H1 (cell line): ENCODE results near the gene NT5C. TPM values are rescaled to one million over a fixed set of nuclear protein-coding genes. Genes with fewer than 3 reads are reported as not detected.

ENCODE experiments used
- CTCF ChIA-PET: fragments of 300-600 bp; sonication (Branson Sonifier 250); formaldehyde crosslinking; loops from one replicate; lab custom pipeline; 2021; ENCODE audit not compliant: partially characterized antibody; lab: Charles Lee
- POLR2A ChIA-PET: fragments of 300-600 bp; sonication (Branson Sonifier 250); formaldehyde crosslinking; loops from one replicate; lab custom pipeline; 2021; ENCODE audit warnings: inconsistent platforms; ENCODE audit not compliant: partially characterized antibody; lab: Charles Lee
- DNase-seq, 2 experiments: peaks; one replicate each; pipeline versions ENCODE4 v3.0.0 to v3.0.0-alpha.2; 2010 to 2022; ENCODE audit warnings: low spot score in 2 of 2, low read depth in 1 of 2, mixed read lengths in 1 of 2
- FAIRE-seq: peaks from 2 replicates; lab custom pipeline; 2011; peaks lifted over from hg19 to GRCh38; lab: Jason Lieb, UNC
- H2AFZ ChIP-seq: 2 replicates; pipeline ENCODE4 v1.8.1; 2012; ENCODE audit warnings: low read length, inconsistent platforms
- H2AK5ac ChIP-seq: 2 replicates; pipeline ENCODE4 v1.6.1; 2013; ENCODE audit warnings: low read depth, low read length
- H2BK120ac ChIP-seq: replicated peaks from 2 replicates; pipeline ENCODE3; 2013; ENCODE audit warnings: low read depth, low read length, inconsistent platforms
- H2BK12ac ChIP-seq: 2 replicates; pipeline ENCODE4 v1.6.1; 2013; ENCODE audit warnings: low read depth, low read length
- H2BK15ac ChIP-seq: 2 replicates; pipeline ENCODE4 v1.6.1; 2013; ENCODE audit warnings: low read length
- H2BK20ac ChIP-seq: 2 replicates; pipeline ENCODE4 v1.6.1; 2013; ENCODE audit warnings: low read length
- H2BK5ac ChIP-seq: 2 replicates; pipeline ENCODE4 v1.6.1; 2013; ENCODE audit warnings: low read depth, low read length
- H3K14ac ChIP-seq: 2 replicates; pipeline ENCODE4 v1.6.1; 2013; ENCODE audit warnings: inconsistent platforms; ENCODE audit not compliant: insufficient read length
- H3K18ac ChIP-seq: 2 replicates; pipeline ENCODE4 v1.6.1; 2013; ENCODE audit warnings: low read length; ENCODE audit errors: extremely low read depth
- H3K23ac ChIP-seq: 2 replicates; pipeline ENCODE4 v1.6.1; 2013; ENCODE audit warnings: inconsistent platforms; ENCODE audit not compliant: insufficient read length
- H3K23me2 ChIP-seq: 2 replicates; pipeline ENCODE4 v1.6.1; 2013; ENCODE audit warnings: low read depth, low read length
- H3K27ac ChIP-seq: 2 replicates; pipeline ENCODE4 v1.6.1; 2011; ENCODE audit warnings: low read depth, low read length, inconsistent platforms
- H3K27me3 ChIP-seq, 4 experiments: replicated peaks in 1 of 4; 1 replicate in 1 of 4; 2 replicates in 3 of 4; pipeline versions ENCODE4 v1.6.1 to v1.8.1; 2011 to 2013; ENCODE audit warnings: low read length in 3 of 4, mild to moderate bottlenecking in 3 of 4, inconsistent platforms in 2 of 4, mixed read lengths in 2 of 4, moderate library complexity in 1 of 4; ENCODE audit not compliant: control insufficient read depth in 3 of 4, insufficient read depth in 3 of 4; ENCODE audit errors: extremely low read depth in 1 of 4
- H3K36me3 ChIP-seq, 4 experiments: 2 replicates each; pipeline versions ENCODE4 v1.6.1 to v1.8.1; 2011 to 2013; ENCODE audit warnings: mild to moderate bottlenecking in 4 of 4, low read length in 3 of 4, moderate library complexity in 2 of 4, control low read depth in 1 of 4, inconsistent platforms in 1 of 4; ENCODE audit not compliant: insufficient read depth in 4 of 4, control insufficient read depth in 2 of 4
- H3K4ac ChIP-seq: replicated peaks from 2 replicates; pipeline ENCODE3; 2013; ENCODE audit warnings: low read length, low read depth, mixed read lengths, inconsistent platforms; ENCODE audit not compliant: insufficient read length
- H3K4me1 ChIP-seq, 4 experiments: replicated peaks in 1 of 4; 1 replicate in 1 of 4; 2 replicates in 3 of 4; pipeline versions ENCODE4 v1.6.1 to v1.8.1; 2011 to 2013; ENCODE audit warnings: low read length in 3 of 4, inconsistent platforms in 2 of 4, mixed read lengths in 1 of 4; ENCODE audit not compliant: insufficient read depth in 4 of 4, control insufficient read depth in 3 of 4
- H3K4me2 ChIP-seq, 2 experiments: 2 replicates each; pipeline versions ENCODE4 v1.6.1 to v1.8.1; 2011 to 2013; ENCODE audit warnings: low read depth in 2 of 2, low read length in 2 of 2, control low read depth in 1 of 2, inconsistent platforms in 1 of 2, mild to moderate bottlenecking in 1 of 2; ENCODE audit not compliant: insufficient read depth in 1 of 2
- H3K4me3 ChIP-seq, 4 experiments: fragments of 200-600, 300-600 bp in 1 of 4; sonication (generic), shearing (Covaris generic), sonication (Bioruptor Twin) in 1 of 4; 2 replicates each; pipeline versions ENCODE4 v1.5.1 to v1.8.1; 2011 to 2016; ENCODE audit warnings: low read length in 4 of 4, low read depth in 3 of 4, control low read depth in 2 of 4, inconsistent platforms in 2 of 4, mild to moderate bottlenecking in 2 of 4, mixed read lengths in 1 of 4, moderate library complexity in 1 of 4; ENCODE audit not compliant: insufficient read depth in 2 of 4; ENCODE audit errors: extremely low read depth in 1 of 4
- H3K56ac ChIP-seq: replicated peaks from 2 replicates; pipeline ENCODE3; 2013; ENCODE audit warnings: low read depth, mild to moderate bottlenecking, mixed read lengths, low read length, inconsistent platforms; ENCODE audit not compliant: insufficient read length
- H3K79me1 ChIP-seq: 2 replicates; pipeline ENCODE4 v1.6.1; 2013; ENCODE audit warnings: low read depth, low read length, control low read depth
- H3K79me2 ChIP-seq, 2 experiments: 2 replicates each; pipeline versions ENCODE4 v1.6.1 to v1.8.1; 2012 to 2013; ENCODE audit warnings: low read length in 2 of 2, mild to moderate bottlenecking in 2 of 2, inconsistent platforms in 1 of 2; ENCODE audit not compliant: insufficient read depth in 2 of 2, control insufficient read depth in 1 of 2
- H3K9ac ChIP-seq, 4 experiments: replicated peaks in 1 of 4; 1 replicate in 1 of 4; 2 replicates in 3 of 4; pipeline versions ENCODE4 v1.6.1 to v1.8.1; 2011 to 2013; ENCODE audit warnings: low read depth in 3 of 4, low read length in 3 of 4, control low read depth in 2 of 4, mild to moderate bottlenecking in 2 of 4, moderate library complexity in 2 of 4, inconsistent platforms in 1 of 4; ENCODE audit errors: extremely low read depth in 1 of 4
- H3K9me3 ChIP-seq, 2 experiments: 2 replicates each; pipeline versions ENCODE4 v1.6.1 to v1.8.1; 2012 to 2013; ENCODE audit warnings: mild to moderate bottlenecking in 2 of 2, moderate library complexity in 2 of 2, control low read depth in 1 of 2, inconsistent platforms in 1 of 2, low read depth in 1 of 2, low read length in 1 of 2, mixed read lengths in 1 of 2; ENCODE audit not compliant: insufficient read depth in 2 of 2
- H4K20me1 ChIP-seq, 2 experiments: replicated peaks in 1 of 2; 2 replicates each; pipeline versions ENCODE3 to v1.8.1; 2011 to 2013; ENCODE audit warnings: inconsistent platforms in 2 of 2, low read length in 2 of 2, mild to moderate bottlenecking in 1 of 2; ENCODE audit not compliant: insufficient read depth in 2 of 2, control insufficient read depth in 1 of 2
- H4K5ac ChIP-seq: 2 replicates; pipeline ENCODE4 v1.6.1; 2013; ENCODE audit warnings: low read length, low read depth, mixed read lengths, inconsistent platforms; ENCODE audit not compliant: insufficient read length
- H4K8ac ChIP-seq: 2 replicates; pipeline ENCODE4 v1.8.0; 2013; ENCODE audit warnings: mild to moderate bottlenecking, moderate library complexity, low read length, inconsistent platforms; ENCODE audit not compliant: insufficient read depth; ENCODE audit errors: extremely low read depth
- H4K91ac ChIP-seq: replicated peaks from 2 replicates; pipeline ENCODE3; 2013; ENCODE audit warnings: low read length, mixed read lengths, inconsistent platforms; ENCODE audit not compliant: insufficient read length
- CHD1 ChIP-seq: IDR thresholded peaks from 2 replicates; pipeline ENCODE4 v1.6.1; 2012; ENCODE audit warnings: low read depth, low read length, improper control_type of control experiment
- POLR2A ChIP-seq, 2 experiments: IDR thresholded peaks; 1 replicate in 1 of 2; 2 replicates in 1 of 2; pipeline ENCODE4 v1.6.1; 2011; ENCODE audit warnings: low read depth in 2 of 2, low read length in 2 of 2, mild to moderate bottlenecking in 2 of 2; ENCODE audit errors: control extremely low read depth in 1 of 2
- POLR2AphosphoS5 ChIP-seq: IDR thresholded peaks from 2 replicates; pipeline ENCODE4 v1.6.1; 2011; ENCODE audit warnings: low read depth, low read length
- SIRT6 ChIP-seq: IDR thresholded peaks from one replicate; pipeline ENCODE4 v1.7.1; 2012; ENCODE audit warnings: low read length, inconsistent platforms
- TBP ChIP-seq: IDR thresholded peaks from 2 replicates; pipeline ENCODE4 v1.6.1; 2011; ENCODE audit warnings: low read depth, low read length, improper control_type of control experiment
- WGBS, 2 experiments: shearing (Covaris generic) in 1 of 2; methylation state at CpG; one replicate each; pipeline versions ENCODE4 v1.1.6 to v1.1.7; 2013 to 2015; ENCODE audit warnings: low lambda C conversion rate in 2 of 2, mixed read lengths in 2 of 2, inconsistent platforms in 1 of 2, low coverage in 1 of 2, missing lambda C conversion rate in 1 of 2; ENCODE audit not compliant: insufficient replicate concordance in 2 of 2, insufficient coverage in 1 of 2, insufficient read length in 1 of 2; ENCODE audit errors: extremely low coverage in 1 of 2, missing lambda C conversion rate in 1 of 2; 5-methylcytosine and 5-hydroxymethylcytosine counted together
- polyA plus RNA-seq, 7 experiments: library from polyadenylated mRNA; depleted of rRNA in 3 of 7; stranded (reverse) in 5 of 7; unstranded in 2 of 7; fragments of >200 nt in 5 of 7; fragments of 200-250 nt in 2 of 7; gene quantifications; 1 replicate in 5 of 7; 2 replicates in 1 of 7; 4 replicates in 1 of 7; pipeline versions ENCODE4 v1.2.1 to v1.2.3, GENCODE V29; 2011 to 2013; ENCODE audit warnings: missing spikeins in 2 of 7, mixed read lengths in 2 of 7
- total RNA-seq: library from RNA; stranded (reverse); fragmentation: NEBNext Ultra II Directional; extraction: Animal tissue kit (Norgen Biotek cat#: 25700); gene quantifications from 2 replicates; pipeline ENCODE4 v1.2.1, GENCODE V29; 2021

Gene NT5C
- total and polyA plus RNA-seq, 2 of the 8 experiments (the other 6 are each of a cell fraction or from before 2014, with no cell fraction given) = 52.1 to 66.4 TPM

DNA sequence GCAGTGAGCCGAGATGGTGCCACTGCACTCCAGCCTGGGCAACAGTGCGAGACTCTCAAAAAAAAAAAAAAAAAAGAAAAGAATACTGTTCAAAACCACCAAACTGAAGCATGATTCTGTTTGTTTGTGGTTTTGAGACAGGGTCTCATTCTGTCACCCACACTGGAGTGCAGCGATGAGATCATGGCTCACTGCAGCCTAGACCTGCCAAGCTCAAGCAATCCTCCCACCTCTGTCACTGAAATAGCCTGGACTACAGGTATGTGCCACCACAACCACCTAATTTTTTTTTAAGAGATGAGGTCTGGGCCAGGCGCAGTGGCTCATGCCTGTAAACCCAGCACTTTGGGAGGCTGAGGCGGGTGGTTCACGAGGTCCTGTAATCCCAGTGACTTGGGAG, 46.9 kb upstream of the NT5C start:
- H2AFZ ChIP-seq = no peak overlapping the region
- no peak overlapping the region for H3K4me2 ChIP-seq
- H3K18ac ChIP-seq = no peak overlapping the region
- TF ChIP-seq CHD1 (no peak), TBP (no peak), SIRT6 (no peak), POLR2AphosphoS5 (peak; percentile 55; the same call in 1 of the 2 replicates), POLR2A (IDR thresholded peaks at IDR 0.05; ENCODE audit: control extremely low read depth in 1 of 2, low read depth in 2 of 2, low read length in 2 of 2) (0 out of 3 replicates have a peak, but pooled peaks of 1 of the 2 experiments have one; percentile 23)
- TF ChIP-seq, all 59 proteins: peak for 2
- no peak overlapping the region for H4K5ac ChIP-seq
- no peaks in the 10 kb centered on the region; the same call in 1 of the 2 replicates for H3K79me1 ChIP-seq
- peaks cover 18 to 73% (median 38%) of the 10 kb centered on the region in 4 experiments; a peak in 7 of 8 replicates for H3K36me3 ChIP-seq
- no peak overlapping the region for H2BK5ac ChIP-seq
- ChIA-PET POLR2A (interaction anchor here (0.6 to 14.7 kb wide), 9 partner anchors 8 to 222 kb away, joined by 3 to 213 read pairs (median 4); partner anchors contain the start of gene JPT1), CTCF (interaction anchor here (0.6 to 0.7 kb wide), 2 partner anchors 61 to 97 kb away, joined by 4 read pairs; no protein-coding TSS in a partner anchor)
- H2BK120ac ChIP-seq = no peak overlapping the region
- FAIRE-seq (no peak), DNase-seq (no peak)
- no peak overlapping the region for H4K8ac ChIP-seq
- no peak overlapping the region for H3K14ac ChIP-seq
- H3K27ac ChIP-seq = no peak overlapping the region
- H3K56ac ChIP-seq = no peak overlapping the region
- peaks cover 34 to 89% of the 10 kb centered on the region in 2 experiments for H3K79me2 ChIP-seq
- H4K20me1 ChIP-seq = peaks cover 16 to 19% of the 10 kb centered on the region in 2 experiments
- no peak overlapping the region for H3K9ac ChIP-seq
- H2BK20ac ChIP-seq = no peak overlapping the region
- H3K27me3 ChIP-seq = no peaks in the 10 kb centered on the region
- H3K4me3 ChIP-seq = no peak overlapping the region
- H3K23ac ChIP-seq = no peak overlapping the region
- H4K91ac ChIP-seq = no peak overlapping the region
- H3K23me2 ChIP-seq = peaks cover 2% of the 10 kb centered on the region; the same call in 1 of the 2 replicates
- peaks cover 0 to 5% (median under 1%) of the 10 kb centered on the region in 4 experiments; a peak in 4 of 7 replicates for H3K4me1 ChIP-seq
- 95% methylated on average over 4 of the region's 6 CpGs; no CpG with 5 or more reads in 1 of the 2 experiments for WGBS, 2 experiments
- no peak overlapping the region for H2BK12ac ChIP-seq
- H3K9me3 ChIP-seq = no peaks in the 10 kb centered on the region
- H2AK5ac ChIP-seq = no peak overlapping the region
- no peak overlapping the region for H3K4ac ChIP-seq
- H2BK15ac ChIP-seq = no peak overlapping the region
